Spleen (tissue), 7 donors: ENCODE data around the gene ZNF362.

Source experiments
- CTCF ChIP-seq, 11 experiments: fragments of 200-600 bp in 7 of 11; fragments of 450-650 bp in 4 of 11; sonication (generic) in 4 of 11; IDR thresholded peaks in 8 of 11; conservative IDR thresholded peaks in 3 of 11; 1 replicate in 7 of 11; 2 replicates in 4 of 11; pipeline versions ENCODE4 v1.4.0 to v1.8.0; 2016 to 2021; ENCODE audit warnings: antibody characterized with exemption in 11 of 11, inconsistent platforms in 4 of 11, mild to moderate bottlenecking in 1 of 11
- POLR2A ChIP-seq, 3 donors: fragments of 450-650 bp; IDR thresholded peaks; one replicate each; pipeline ENCODE4 v1.5.1; 2017; ENCODE audit warnings: antibody characterized with exemption in 3 of 3, mild to moderate bottlenecking in 1 of 3
- POLR2AphosphoS5 ChIP-seq, 3 donors: sonication (generic); formaldehyde crosslinking; IDR thresholded peaks; one replicate each; pipeline ENCODE4 v1.5.1; 2017; ENCODE audit warnings: antibody characterized with exemption in 3 of 3
- donor health status: DM: no; HTN: no; CAD: no; lungs with moderate emphysema.
- donor health status: DM: no; HTN: no; CAD: no.
- donor health status: DM: no; HTN: no; CAD: no.

- TF ChIP-seq CTCF (IDR thresholded peaks at IDR 0.05 in 8 of 11, conservative IDR thresholded peaks at IDR 0.05 in 3 of 11), result peak in 1 of 11 experiments; percentile 4
- peak in 1 of 3 donors; percentile 55 for TF ChIP-seq POLR2A (IDR thresholded peaks at IDR 0.05)
- TF ChIP-seq POLR2AphosphoS5 (IDR thresholded peaks at IDR 0.05), result peak; percentile 86 to 90 (median 88)
Measured at GRCh38 chr1:33255347-33256220, 708 bp upstream of the ZNF362 start.
